HG03342 (cell line): ENCODE data around the gene HNF1A.

Experiments used
- ATAC-seq: cut with Tn5 transposase; IDR thresholded peaks from one replicate; pipeline ENCODE4 v1.9.1; 2021; ENCODE audit warnings: mild to moderate bottlenecking, moderate library complexity; ENCODE audit not compliant: unreplicated experiment

HNF1A gene

GRCh38 chr12:120988234-120988633 lies 9.9 kb downstream of the HNF1A start:
- no peak for ATAC-seq

DNA sequence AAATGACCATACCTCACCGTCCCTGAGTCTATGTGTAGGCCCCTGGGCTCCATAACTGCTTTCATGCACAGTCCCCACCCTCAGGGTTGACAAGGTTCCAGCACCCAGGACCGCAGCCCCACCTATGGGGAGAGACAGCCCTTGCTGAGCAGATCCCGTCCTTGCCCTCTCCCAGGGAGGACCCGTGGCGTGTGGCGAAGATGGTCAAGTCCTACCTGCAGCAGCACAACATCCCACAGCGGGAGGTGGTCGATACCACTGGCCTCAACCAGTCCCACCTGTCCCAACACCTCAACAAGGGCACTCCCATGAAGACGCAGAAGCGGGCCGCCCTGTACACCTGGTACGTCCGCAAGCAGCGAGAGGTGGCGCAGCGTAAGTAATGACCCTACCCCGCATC lies 10.3 kb downstream of the HNF1A start:
- no peak for ATAC-seq

GRCh38 chr12:120989687-120990086 lies 11.3 kb downstream of the HNF1A start:
- no peak for ATAC-seq

- no peak for ATAC-seq
Observed at GRCh38 chr12:120990487-120991055, 12.2 kb downstream of the HNF1A start.

GRCh38 chr12:120991965-120992364 lies 13.6 kb downstream of the HNF1A start:
- no peak for ATAC-seq

DNA sequence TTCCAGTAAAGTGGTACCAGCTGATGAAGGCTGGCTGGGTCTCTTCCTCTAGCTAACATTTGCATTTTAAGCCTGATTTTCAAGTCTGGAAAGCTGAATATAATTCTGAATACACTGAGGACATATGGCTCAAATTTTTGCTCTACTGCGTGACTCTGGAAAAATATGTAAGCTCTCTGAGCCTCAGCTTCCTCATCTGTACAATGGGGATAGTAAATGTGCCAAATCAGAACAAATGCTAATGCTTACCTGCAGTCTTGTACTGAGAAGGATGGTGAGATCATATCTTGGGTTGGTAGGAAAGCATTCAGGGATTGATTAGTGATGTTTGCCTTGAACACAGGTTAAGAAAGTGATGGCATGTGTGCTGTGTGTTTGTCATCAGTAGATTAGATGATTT lies 14.6 kb downstream of the HNF1A start:
- ATAC-seq = no peak

- no peak for ATAC-seq
Observed at GRCh38 chr12:120993496-120993895, 15.2 kb downstream of the HNF1A start.

DNA sequence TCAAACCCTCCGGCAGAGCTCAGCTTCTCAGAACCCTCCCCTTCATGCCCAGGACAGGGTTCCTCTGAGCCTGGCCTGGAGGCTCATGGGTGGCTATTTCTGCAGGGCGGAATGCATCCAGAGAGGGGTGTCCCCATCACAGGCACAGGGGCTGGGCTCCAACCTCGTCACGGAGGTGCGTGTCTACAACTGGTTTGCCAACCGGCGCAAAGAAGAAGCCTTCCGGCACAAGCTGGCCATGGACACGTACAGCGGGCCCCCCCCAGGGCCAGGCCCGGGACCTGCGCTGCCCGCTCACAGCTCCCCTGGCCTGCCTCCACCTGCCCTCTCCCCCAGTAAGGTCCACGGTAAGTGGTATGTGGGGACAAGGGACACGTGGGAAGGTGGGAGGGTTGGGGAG lies 15.7 kb downstream of the HNF1A start:
- no peak for ATAC-seq

DNA sequence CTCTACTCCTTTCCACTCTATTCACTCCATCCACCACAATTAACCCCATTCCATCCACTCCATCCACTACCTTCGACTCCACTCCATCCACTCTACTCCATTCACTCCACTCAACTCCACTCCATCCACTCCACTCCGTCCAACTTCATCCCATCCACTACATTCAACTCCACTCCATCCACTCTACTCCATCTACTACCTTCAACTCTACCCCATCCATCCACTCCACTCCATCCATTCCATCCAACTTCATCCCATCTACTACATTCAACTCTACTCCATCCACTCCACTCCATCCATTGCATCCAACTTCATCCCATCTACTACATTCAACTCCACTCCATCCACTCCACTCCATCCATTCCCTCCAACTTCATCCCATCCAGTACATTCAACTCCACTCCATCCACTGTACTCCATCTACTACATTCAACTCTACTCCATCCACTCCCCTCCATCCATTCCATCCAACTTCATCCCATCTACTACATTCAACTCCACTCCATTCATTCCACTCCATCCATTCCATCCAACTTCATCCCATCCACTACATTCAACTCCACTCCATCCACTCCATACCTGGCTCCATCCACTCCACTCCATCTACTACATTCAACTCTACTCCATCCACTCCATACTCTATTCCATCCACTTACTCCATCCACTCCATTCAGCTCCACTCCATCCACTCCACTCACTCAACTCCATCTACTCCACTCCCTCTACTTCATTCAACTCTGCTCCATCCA lies 16.4 kb downstream of the HNF1A start:
- no peak for ATAC-seq

GRCh38 chr12:120996133-120996746 lies 17.9 kb downstream of the HNF1A start:
- ATAC-seq = no peak

- ATAC-seq = no peak
Observed at GRCh38 chr12:120997448-120997847, 19.1 kb downstream of the HNF1A start.

GRCh38 chr12:120998435-120998834 lies 20.1 kb downstream of the HNF1A start:
- ATAC-seq = no peak

DNA sequence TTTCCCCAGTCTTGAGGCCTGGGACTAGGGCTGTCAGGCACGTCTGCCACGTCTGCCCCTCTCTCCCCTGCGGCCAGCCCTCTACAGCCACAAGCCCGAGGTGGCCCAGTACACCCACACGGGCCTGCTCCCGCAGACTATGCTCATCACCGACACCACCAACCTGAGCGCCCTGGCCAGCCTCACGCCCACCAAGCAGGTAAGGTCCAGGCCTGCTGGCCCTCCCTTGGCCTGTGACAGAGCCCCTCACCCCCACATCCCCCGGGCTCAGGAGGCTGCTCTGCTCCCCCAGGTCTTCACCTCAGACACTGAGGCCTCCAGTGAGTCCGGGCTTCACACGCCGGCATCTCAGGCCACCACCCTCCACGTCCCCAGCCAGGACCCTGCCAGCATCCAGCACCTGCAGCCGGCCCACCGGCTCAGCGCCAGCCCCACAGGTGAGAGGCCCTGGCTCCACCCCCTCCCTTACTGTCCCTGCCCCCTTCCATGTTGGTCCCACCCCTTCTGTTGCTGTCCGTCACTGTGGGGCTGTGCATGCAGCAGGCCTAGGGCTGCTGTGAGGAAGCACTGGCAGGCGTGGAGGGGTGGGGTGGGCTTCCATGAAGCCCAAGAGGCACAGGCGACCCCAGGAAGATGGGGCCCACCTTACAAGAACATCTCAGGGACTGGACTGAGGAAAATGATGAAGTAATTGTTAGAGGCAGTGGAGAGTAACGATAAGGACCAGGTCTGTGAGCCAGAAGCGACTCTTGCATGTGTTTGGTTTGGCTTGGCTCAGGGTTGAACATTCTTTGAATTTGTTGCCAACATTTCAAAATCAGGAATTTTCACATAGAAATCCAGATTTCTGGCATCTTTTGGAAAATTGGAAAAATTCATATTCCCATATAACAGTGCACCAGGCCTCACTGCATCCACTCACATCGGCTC lies 21.1 kb downstream of the HNF1A start:
- no peak for ATAC-seq

DNA sequence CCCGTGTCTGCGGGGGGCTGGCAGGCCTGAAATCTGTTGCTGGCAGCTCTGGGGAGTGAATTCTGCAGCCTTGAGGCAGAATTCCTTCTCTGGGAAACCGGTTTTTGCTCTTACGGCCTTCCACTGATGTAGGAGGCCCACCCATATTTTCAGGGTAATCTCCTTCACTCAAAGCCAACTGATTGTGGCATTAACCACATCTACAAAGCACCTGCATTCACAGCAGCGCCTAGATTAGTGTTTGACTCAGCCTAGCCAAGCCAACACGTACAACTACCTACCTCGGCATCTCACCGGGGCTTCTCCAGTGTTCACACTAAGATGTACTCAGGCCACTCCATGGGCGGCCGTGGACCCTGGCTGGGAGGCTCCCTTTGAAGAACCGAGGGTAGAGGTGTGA lies 22.2 kb downstream of the HNF1A start:
- no peak for ATAC-seq

- ATAC-seq = no peak
Observed at GRCh38 chr12:121001060-121001459, 22.7 kb downstream of the HNF1A start.

GRCh38 chr12:121001841-121002483 lies 23.6 kb downstream of the HNF1A start:
- no peak for ATAC-seq

- ATAC-seq = no peak
Observed at GRCh38 chr12:121003650-121004049, 25.3 kb downstream of the HNF1A start.

DNA sequence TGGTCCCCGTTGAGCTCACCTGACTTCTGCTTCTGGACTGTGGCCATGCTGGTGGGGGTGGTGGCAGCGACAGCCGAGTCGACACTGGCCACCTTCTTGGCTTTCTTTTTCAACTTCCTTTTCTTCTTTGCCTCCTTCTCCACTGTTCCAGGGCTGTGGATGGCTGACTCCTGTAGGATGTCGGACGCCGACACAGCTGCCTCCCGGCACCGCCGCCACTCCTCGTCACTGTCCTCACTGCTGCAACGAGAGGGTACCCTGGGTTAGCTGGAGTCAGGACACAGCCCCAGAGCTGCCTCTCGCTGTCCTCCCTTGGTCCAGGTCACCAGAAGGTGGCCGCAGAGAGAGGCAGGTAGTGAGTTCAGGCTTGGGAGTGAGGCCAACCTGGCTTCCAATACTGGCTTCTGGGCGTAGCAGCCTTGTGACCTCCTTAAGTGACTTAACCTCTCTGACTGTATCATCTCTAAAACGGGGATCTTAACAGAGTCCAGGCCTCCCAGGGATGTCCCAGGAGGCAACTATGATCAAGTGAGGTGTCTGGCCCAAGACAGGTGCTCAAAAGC lies 26.0 kb downstream of the HNF1A start:
- ATAC-seq = no peak

DNA sequence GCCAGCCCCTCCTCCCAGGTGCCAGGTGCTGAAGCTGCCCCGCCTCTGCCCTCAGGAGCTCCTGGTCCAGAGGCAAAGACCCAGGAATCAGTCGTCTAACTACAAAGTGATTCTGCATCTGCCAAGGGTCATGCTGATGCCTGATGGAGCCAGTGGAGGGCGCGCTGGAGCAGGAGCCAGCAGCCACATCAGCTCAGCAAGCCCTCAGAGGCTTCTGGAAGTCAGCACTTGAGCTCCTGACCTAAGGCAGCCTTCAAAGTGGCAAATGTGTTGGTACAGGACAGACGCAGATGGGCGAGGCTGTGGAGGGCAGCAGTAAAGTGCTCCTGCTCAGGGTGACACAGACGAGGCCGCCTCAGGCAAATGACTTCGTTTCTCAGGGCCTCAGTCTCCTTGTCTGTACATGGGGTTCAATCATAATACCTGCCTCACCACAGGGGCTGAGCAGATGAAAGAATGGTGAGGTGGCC lies 27.0 kb downstream of the HNF1A start:
- no peak for ATAC-seq

GRCh38 chr12:121008347-121009098 lies 30.2 kb downstream of the HNF1A start:
- ATAC-seq = no peak
